ENCODE measurements around the gene OR4C5.
"Not testable (repeated sequence)": the region's sequence is repeated elsewhere in the genome, so short reads cannot be mapped to it uniquely, and the experiment has no call there.

The OR4C5 gene

DNA sequence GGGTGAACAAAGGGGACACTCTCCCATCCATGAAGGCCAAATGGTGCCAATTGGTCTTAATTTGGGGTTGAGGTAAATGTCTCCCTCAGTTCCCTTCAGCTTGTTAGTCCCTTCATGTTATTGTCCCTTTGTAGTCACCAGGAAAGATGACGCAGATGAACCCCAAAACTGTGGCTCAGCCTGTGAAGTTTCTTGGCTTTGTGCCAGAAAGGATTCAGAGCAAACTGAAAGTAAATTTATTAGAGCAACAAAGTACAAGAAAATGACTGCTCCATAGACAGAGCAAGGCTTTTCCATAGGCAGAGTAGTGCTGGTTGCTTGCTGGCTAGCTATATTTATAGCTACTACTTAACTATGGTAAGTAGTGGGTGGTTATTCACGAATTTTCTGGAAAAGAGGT lies 24.8 kb downstream of the OR4C5 start:
- Histone ChIP-seq H2AFZ (no peak overlapping the region), H3K27ac (no peak overlapping the region), H3K27me3 (ENCODE audit: control insufficient read depth, insufficient read depth, low read length) (no peaks in the 10 kb centered on the region), H3K4me2 (ENCODE audit: low read length) (no peak overlapping the region), H3K9ac (no peak overlapping the region), H3K36me3 (ENCODE audit: control insufficient read depth, insufficient read depth, low read length) (no peaks in the 10 kb centered on the region), H3K4me3 (ENCODE audit: low read depth, low read length) (no peak overlapping the region), H3K4me1 (no peaks in the 10 kb centered on the region), H3K9me3 (ENCODE audit: control insufficient read depth, low read length) (no peaks in the 10 kb centered on the region), H3K79me2 (no peaks in the 10 kb centered on the region)
- TF ChIP-seq CTCF (IDR thresholded peaks at IDR 0.05), result no peak

DNA sequence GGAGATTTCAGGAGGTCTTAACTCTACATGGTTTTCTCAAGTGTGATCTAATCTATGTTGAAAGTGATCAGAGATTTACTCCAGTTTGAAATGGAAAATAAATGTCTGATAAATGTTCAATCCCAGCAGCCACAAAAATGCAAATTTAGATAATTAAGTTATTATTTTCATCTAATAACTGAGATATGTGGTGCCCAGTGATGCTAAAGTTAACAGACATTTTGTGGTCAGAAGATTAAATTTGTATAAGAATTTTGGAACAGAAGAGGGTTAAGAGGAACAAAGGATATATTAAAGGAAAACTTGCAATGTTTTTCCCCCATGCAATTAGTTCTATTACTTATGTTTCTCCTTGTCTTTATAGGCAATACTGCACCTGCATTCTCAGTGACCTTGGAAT lies 41.6 kb downstream of the OR4C5 start, which contains the start of gene OR4C3:
OR4C3 (plus strand) TSS at position 301 of the 400 bp plus-strand sequence. CDS start 102 bp downstream, outside the sequence.
- H2AFZ ChIP-seq; H3K4me3 ChIP-seq (ENCODE audit: low read depth, low read length); H3K36me3 ChIP-seq (ENCODE audit: control insufficient read depth, insufficient read depth, low read length); H3K27ac ChIP-seq; H3K4me1 ChIP-seq; H3K79me2 ChIP-seq; H3K27me3 ChIP-seq (ENCODE audit: control insufficient read depth, insufficient read depth, low read length); H3K4me2 ChIP-seq (ENCODE audit: low read length); H3K9me3 ChIP-seq (ENCODE audit: control insufficient read depth, low read length); H3K9ac ChIP-seq: not testable (repeated sequence)

- not testable (repeated sequence) for H3K79me2 ChIP-seq; H3K27me3 ChIP-seq (ENCODE audit: control insufficient read depth, insufficient read depth, low read length); H3K9me3 ChIP-seq (ENCODE audit: control insufficient read depth, low read length); H3K36me3 ChIP-seq (ENCODE audit: control insufficient read depth, insufficient read depth, low read length); H3K4me3 ChIP-seq (ENCODE audit: low read depth, low read length); H2AFZ ChIP-seq; H3K4me1 ChIP-seq; H3K4me2 ChIP-seq (ENCODE audit: low read length); H3K27ac ChIP-seq; H3K9ac ChIP-seq
Measured at GRCh38 chr11:48319813-48320212, 46.5 kb downstream of the OR4C5 start.
